K562 (cell line): Measurements from ENCODE around the gene MCRS1. TPM values are rescaled to one million over a fixed set of nuclear protein-coding genes. Genes with fewer than 3 reads are reported as not detected.

Experiments
- ATAC-seq: fragments of 200-7000 bp; cut with Tn5 transposase; 3 replicates; pipeline ENCODE4 v1.9.1; 2020; ENCODE audit warnings: moderate library complexity
- BruUV-seq: library from RNA; stranded (reverse); fragments of 400-500 nt; replicated peaks from 2 replicates; lab custom pipeline; 2021; lab: Mats Ljungman, UMichigan
- CTCF ChIA-PET: fragments of 300-600 bp; formaldehyde crosslinking; extraction: SDS; loops from one replicate; lab custom pipeline; 2021; ENCODE audit warnings: low intra/inter-chr PET ratio; lab: Yijun Ruan, JAX
- POLR2A ChIA-PET: fragments of 300-600, 350-650 bp; sonication (Branson Sonifier 250); formaldehyde crosslinking; extraction: SDS; loops from one replicate; lab custom pipeline; 2021; ENCODE audit warnings: antibody characterized with exemption, inconsistent platforms; lab: Yijun Ruan, JAX
- DNase-seq, 4 experiments: peaks; one replicate each; pipeline versions ENCODE4 v3.0.0 to v3.0.0-alpha.2; 2011 to 2018; ENCODE audit warnings: low spot score in 3 of 4, mixed read lengths in 3 of 4; ENCODE audit errors: extremely low read depth in 1 of 4
- FAIRE-seq: peaks from 2 replicates; lab custom pipeline; 2011; peaks lifted over from hg19 to GRCh38; lab: Jason Lieb, UNC
- H2AFZ ChIP-seq: 2 replicates; pipeline ENCODE4 v1.6.0; 2011; ENCODE audit warnings: low read depth, low read length, control low read depth, inconsistent platforms
- H3K27ac ChIP-seq: fragments of 200-600 bp; 3 replicates; pipeline ENCODE4 v1.8.0; 2011; ENCODE audit warnings: low read depth, mild to moderate bottlenecking, control low read depth, inconsistent platforms, low read length, moderate library complexity, mixed read lengths; ENCODE audit errors: extremely low read depth
- H3K27me3 ChIP-seq, 2 experiments: fragments of 300-600 bp in 1 of 2; 2 replicates in 1 of 2; 3 replicates in 1 of 2; pipeline versions ENCODE4 v1.6.0 to v1.8.0; 2011; ENCODE audit warnings: inconsistent platforms in 2 of 2, low read length in 2 of 2, mild to moderate bottlenecking in 1 of 2, mixed read lengths in 1 of 2, moderate library complexity in 1 of 2; ENCODE audit not compliant: control insufficient read depth in 2 of 2, insufficient read depth in 2 of 2
- H3K36me3 ChIP-seq: fragments of 300-600 bp; 3 replicates; pipeline ENCODE4 v1.8.0; 2011; ENCODE audit warnings: mild to moderate bottlenecking, low read length, inconsistent platforms; ENCODE audit not compliant: control insufficient read depth, insufficient read depth
- H3K4me1 ChIP-seq, 2 experiments: fragments of 200-600 bp in 1 of 2; replicated peaks in 1 of 2; 2 replicates in 1 of 2; 3 replicates in 1 of 2; pipeline versions ENCODE4 v1.5.1 to v1.8.0; 2011; ENCODE audit warnings: inconsistent platforms in 2 of 2, low read length in 2 of 2, mild to moderate bottlenecking in 1 of 2, mixed read lengths in 1 of 2, moderate library complexity in 1 of 2; ENCODE audit not compliant: control insufficient read depth in 2 of 2, insufficient read depth in 2 of 2
- H3K4me2 ChIP-seq: 2 replicates; pipeline ENCODE4 v1.6.1; 2011; ENCODE audit warnings: low read length, control low read depth, inconsistent platforms, mixed read lengths; ENCODE audit not compliant: insufficient read depth
- H3K4me3 ChIP-seq: fragments of 200-600 bp; sonication (generic), shearing (Covaris generic); 2 replicates; pipeline ENCODE4 v1.5.1; 2016; ENCODE audit warnings: control low read depth, inconsistent platforms
- H3K79me2 ChIP-seq: fragments of 200-600 bp; 3 replicates; pipeline ENCODE4 v1.8.0; 2011; ENCODE audit warnings: low read length, inconsistent platforms; ENCODE audit not compliant: control insufficient read depth, insufficient read depth
- H3K9ac ChIP-seq, 2 experiments: 2 replicates each; pipeline versions ENCODE4 v1.6.0 to v1.6.1; 2011; ENCODE audit warnings: low read depth in 2 of 2, low read length in 2 of 2, control low read depth in 1 of 2, inconsistent platforms in 1 of 2, mild to moderate bottlenecking in 1 of 2, mixed read lengths in 1 of 2; ENCODE audit not compliant: insufficient read depth in 1 of 2
- H3K9me1 ChIP-seq: one replicate; pipeline ENCODE4 v1.6.0; 2011; ENCODE audit warnings: inconsistent platforms, mild to moderate bottlenecking, low read length, moderate library complexity; ENCODE audit not compliant: control insufficient read depth, insufficient read depth
- H3K9me3 ChIP-seq: replicated peaks from 2 replicates; pipeline ENCODE4 v1.5.1; 2011; ENCODE audit warnings: low read depth, low read length, inconsistent platforms; ENCODE audit not compliant: control insufficient read depth, insufficient read depth
- H4K20me1 ChIP-seq: replicated peaks from 2 replicates; pipeline ENCODE4 v1.6.1; 2011; ENCODE audit warnings: low read length, inconsistent platforms, mixed read lengths; ENCODE audit not compliant: control insufficient read depth, insufficient read depth
- CBFB ChIP-seq: sonication (generic); formaldehyde crosslinking; IDR thresholded peaks from 2 replicates; pipeline ENCODE4 v1.4.0; 2020; ENCODE audit warnings: mild to moderate bottlenecking, missing genetic modification reagents
- MAFF ChIP-seq: IDR thresholded peaks from 2 replicates; pipeline ENCODE4 v1.6.1; 2012; ENCODE audit warnings: low read length, improper control_type of control experiment
- SMARCC2 ChIP-seq: fragments of 450-650 bp; IDR thresholded peaks from 2 replicates; pipeline ENCODE4 v1.6.1; 2017; ENCODE audit warnings: antibody characterized with exemption, moderate library complexity, mild to moderate bottlenecking, low read depth
- ZKSCAN1 ChIP-seq: fragments of 150-350 bp; IDR thresholded peaks from 2 replicates; pipeline ENCODE4 v1.6.1; 2016; ENCODE audit warnings: low read depth, low read length
- ZNF347 ChIP-seq: fragments of 450-650 bp; formaldehyde crosslinking; IDR thresholded peaks from 2 replicates; pipeline ENCODE4 v1.4.0; 2020; ENCODE audit warnings: low read depth, mild to moderate bottlenecking, moderate library complexity
- WGBS: fragments of 100-300 bp; shearing (Covaris generic); methylation state at CpG from one replicate; pipeline ENCODE4 v1.1.6; 2016; ENCODE audit warnings: low coverage, mixed read lengths; ENCODE audit not compliant: insufficient coverage; ENCODE audit errors: missing lambda C conversion rate; 5-methylcytosine and 5-hydroxymethylcytosine counted together
- in situ Hi-C: fragments of 300-500 bp; cut with MboI; formaldehyde crosslinking; loops from 4 replicates; pipeline ENCODE4 v1.15.0; 2018; ENCODE audit warnings: inconsistent platforms, mixed read lengths
- intact Hi-C: fragments of 100-400 bp; cut with micrococcal nuclease; formaldehyde crosslinking; loops from 2 replicates; pipeline ENCODE4 v1.14.2; 2022
- polyA plus RNA-seq, 8 experiments: library from polyadenylated mRNA; depleted of rRNA in 4 of 8; stranded (reverse) in 5 of 8; unstranded in 3 of 8; fragments of >200 nt; fragmentation: Nextera tagmentation in 2 of 8; fragmentation: Illumina TruSeq in 1 of 8; extraction: Ambion mirVana in 2 of 8; extraction: Trizol in 1 of 8; gene quantifications; 2 replicates each; pipeline versions ENCODE4 v1.2.1 to v1.2.3, GENCODE V29; 2011 to 2014; ENCODE audit warnings: inconsistent platforms in 1 of 8, missing spikeins in 1 of 8
- total RNA-seq, 7 experiments: library from RNA; depleted of rRNA in 6 of 7; stranded (reverse); fragments of >200 nt in 6 of 7; fragmentation: Illumina TruSeq in 2 of 7; extraction: Trizol in 2 of 7; gene quantifications; 2 replicates each; pipeline versions ENCODE4 v1.2.1 to v1.2.3, GENCODE V29; 2011 to 2021; ENCODE audit warnings: low replicate concordance in 1 of 7
- TF ChIP-seq, protein P1 (sequence below), 2 experiments: fragments of 450-650 bp; conservative IDR thresholded peaks; 2 replicates each; pipeline ENCODE4 v1.6.1; 2017; ENCODE audit warnings: mild to moderate bottlenecking in 2 of 2, moderate library complexity in 2 of 2
- TF ChIP-seq, protein P2 (sequence below): sonication (generic); formaldehyde crosslinking; IDR thresholded peaks from 2 replicates; pipeline ENCODE4 v1.8.0; 2022; ENCODE audit warnings: mild to moderate bottlenecking, missing genetic modification reagents
- TF ChIP-seq, protein P3 (sequence below): fragments of 450-650 bp; IDR thresholded peaks from one replicate; pipeline ENCODE4 v1.6.1; 2018; ENCODE audit warnings: mild to moderate bottlenecking, moderate library complexity; ENCODE audit not compliant: partially characterized antibody
- TF ChIP-seq, protein P4 (sequence below): fragments of 450-650 bp; IDR thresholded peaks from 2 replicates; pipeline ENCODE4 v1.6.1; 2016; ENCODE audit warnings: borderline replicate concordance
- TF ChIP-seq, protein P5 (sequence below): IDR thresholded peaks from 2 replicates; pipeline ENCODE4 v1.6.1; 2011; ENCODE audit not compliant: insufficient read length; ENCODE audit errors: extremely low read depth

The MCRS1 gene
- total and polyA plus RNA-seq, 9 of the 15 experiments (the other 6 are each of a cell fraction or from before 2014, with no cell fraction given) = 50.0 to 100 (median 73.2) TPM

DNA sequence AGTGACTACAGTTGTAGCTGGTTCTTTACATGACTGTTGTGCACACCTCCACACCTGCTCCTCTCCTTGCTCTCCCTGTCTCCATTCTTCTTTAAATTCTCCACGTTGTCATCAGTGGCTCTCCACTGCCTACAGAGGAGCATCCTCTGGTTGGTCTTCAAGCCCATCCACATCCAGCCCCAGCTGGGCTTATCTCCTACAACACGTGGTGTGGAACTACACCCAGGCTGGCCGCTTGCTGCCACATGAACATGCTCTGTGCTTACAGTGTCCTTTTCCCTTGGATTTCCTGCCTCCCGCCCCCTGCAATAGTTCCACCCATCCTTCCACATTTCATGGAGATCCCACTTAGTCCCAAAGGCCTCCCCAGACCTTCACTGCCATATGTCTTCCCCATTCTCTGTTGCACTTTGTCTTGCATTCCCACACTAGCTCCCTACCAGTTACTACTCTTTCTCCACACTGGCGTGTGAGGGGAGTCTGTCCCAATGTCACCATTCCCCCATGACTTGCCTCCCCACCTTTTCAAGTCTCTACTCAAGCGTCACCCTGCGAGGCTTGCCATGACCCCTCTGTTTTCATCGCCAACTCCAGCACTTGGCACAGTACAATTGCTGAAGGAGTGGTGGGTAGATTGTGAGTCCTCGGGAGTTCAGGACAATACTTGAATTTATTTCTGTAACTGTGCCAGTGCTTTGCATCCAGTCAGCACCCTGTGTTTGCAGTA is 9.8 kb upstream of the MCRS1 start (continued):
- TF ChIP-seq, protein P1, sequence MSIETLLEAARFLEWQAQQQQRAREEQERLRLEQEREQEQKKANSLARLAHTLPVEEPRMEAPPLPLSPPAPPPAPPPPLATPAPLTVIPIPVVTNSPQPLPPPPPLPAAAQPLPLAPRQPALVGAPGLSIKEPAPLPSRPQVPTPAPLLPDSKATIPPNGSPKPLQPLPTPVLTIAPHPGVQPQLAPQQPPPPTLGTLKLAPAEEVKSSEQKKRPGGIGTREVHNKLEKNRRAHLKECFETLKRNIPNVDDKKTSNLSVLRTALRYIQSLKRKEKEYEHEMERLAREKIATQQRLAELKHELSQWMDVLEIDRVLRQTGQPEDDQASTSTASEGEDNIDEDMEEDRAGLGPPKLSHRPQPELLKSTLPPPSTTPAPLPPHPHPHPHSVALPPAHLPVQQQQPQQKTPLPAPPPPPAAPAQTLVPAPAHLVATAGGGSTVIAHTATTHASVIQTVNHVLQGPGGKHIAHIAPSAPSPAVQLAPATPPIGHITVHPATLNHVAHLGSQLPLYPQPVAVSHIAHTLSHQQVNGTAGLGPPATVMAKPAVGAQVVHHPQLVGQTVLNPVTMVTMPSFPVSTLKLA (conservative IDR thresholded peaks at IDR 0.05) = peak; percentile 51 to 72; a peak in 3 of 4 replicates
- TF ChIP-seq SMARCC2 (no peak), ZKSCAN1 (no peak)

DNA sequence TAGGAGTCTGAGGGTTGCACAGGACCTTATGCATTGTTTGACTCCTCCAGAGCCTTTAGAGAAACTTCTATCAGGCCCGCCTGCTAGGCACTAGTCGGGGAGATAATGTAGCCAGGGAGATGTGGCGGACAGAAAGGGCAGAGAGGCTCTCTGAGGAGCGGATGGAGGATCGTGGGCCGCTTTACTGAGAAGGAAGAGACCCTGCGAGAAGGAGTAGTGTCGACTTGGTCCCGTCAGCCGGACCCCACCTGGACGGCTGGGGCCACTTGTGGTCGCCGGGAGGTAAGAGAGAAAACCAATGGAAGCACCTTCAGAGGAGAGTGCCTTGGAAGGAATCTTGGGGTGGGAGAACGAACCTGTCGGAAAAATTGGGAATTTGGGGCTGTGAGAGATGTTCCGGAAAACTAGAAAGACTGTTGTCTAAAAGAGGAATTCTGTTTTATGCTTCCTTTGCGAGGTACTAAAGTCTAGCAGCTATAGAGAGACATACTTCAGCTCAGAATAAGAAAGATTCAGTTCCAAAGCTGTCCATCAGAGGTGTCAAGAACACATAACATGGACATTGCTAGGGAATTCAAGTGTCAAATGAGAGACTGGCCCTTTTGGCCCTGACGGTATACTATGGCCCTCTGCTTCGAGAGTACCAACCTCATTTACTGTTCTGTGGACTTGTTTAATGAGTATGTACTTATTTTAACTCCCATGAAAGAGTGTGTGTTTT is 660 bp upstream of the MCRS1 start:
- Histone ChIP-seq H3K9ac (peak overlapping the region; percentile 95 to 96), H2AFZ (peak overlapping the region; percentile 89), H3K9me1 (no peaks in the 10 kb centered on the region), H3K4me3 (peak overlapping the region; percentile 81), H3K9me3 (no peaks in the 10 kb centered on the region), H4K20me1 (no peaks in the 10 kb centered on the region), H3K4me1 (peaks cover 5 to 8% of the 10 kb centered on the region in 2 experiments; a peak in 3 of 5 replicates), H3K79me2 (peaks cover 51% of the 10 kb centered on the region), H3K27ac (peak overlapping the region; percentile 90), H3K36me3 (peaks cover 44% of the 10 kb centered on the region; the same call in 2 of the 3 replicates), H3K4me2 (peak overlapping the region; percentile 99), H3K27me3 (no peaks in the 10 kb centered on the region)
- TSS peak; percentile 64 for BruUV-seq
- in situ Hi-C loops (no loop called here), intact Hi-C loops (no loop called here)
- ATAC-seq (peak; percentile 84), FAIRE-seq (peak; percentile 72), DNase-seq (peak in 2 of 4 experiments; percentile 41 to 58)
- POLR2A ChIA-PET = interaction anchor here (0.6 to 2.2 kb wide), 6 partner anchors 10 to 1672 kb away, joined by 3 to 8 read pairs (median 4); partner anchors contain the start of gene SPATS2
- CTCF ChIA-PET = interaction anchor here (0.7 kb wide), 1 partner anchor 12 kb away, joined by 3 read pairs; no protein-coding TSS in a partner anchor
- WGBS = 0% methylated on average over 19 of the region's 19 CpGs
- TF ChIP-seq, protein P2, sequence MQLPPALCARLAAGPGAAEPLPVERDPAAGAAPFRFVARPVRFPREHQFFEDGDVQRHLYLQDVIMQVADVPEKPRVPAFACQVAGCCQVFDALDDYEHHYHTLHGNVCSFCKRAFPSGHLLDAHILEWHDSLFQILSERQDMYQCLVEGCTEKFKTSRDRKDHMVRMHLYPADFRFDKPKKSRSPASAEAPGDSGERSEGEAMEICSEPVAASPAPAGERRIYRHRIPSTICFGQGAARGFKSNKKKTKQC (CRISPR knock-in tag) = peak; percentile 20; the same call in 1 of the 2 replicates
- TF ChIP-seq ZNF347 (CRISPR knock-in tag) (no peak), CBFB (CRISPR knock-in tag) (no peak), MAFF (peak; percentile 7; the same call in 1 of the 2 replicates)
- TF ChIP-seq, protein P3, sequence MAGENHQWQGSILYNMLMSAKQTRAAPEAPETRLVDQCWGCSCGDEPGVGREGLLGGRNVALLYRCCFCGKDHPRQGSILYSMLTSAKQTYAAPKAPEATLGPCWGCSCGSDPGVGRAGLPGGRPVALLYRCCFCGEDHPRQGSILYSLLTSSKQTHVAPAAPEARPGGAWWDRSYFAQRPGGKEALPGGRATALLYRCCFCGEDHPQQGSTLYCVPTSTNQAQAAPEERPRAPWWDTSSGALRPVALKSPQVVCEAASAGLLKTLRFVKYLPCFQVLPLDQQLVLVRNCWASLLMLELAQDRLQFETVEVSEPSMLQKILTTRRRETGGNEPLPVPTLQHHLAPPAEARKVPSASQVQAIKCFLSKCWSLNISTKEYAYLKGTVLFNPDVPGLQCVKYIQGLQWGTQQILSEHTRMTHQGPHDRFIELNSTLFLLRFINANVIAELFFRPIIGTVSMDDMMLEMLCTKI = no peak
- TF ChIP-seq, protein P4, sequence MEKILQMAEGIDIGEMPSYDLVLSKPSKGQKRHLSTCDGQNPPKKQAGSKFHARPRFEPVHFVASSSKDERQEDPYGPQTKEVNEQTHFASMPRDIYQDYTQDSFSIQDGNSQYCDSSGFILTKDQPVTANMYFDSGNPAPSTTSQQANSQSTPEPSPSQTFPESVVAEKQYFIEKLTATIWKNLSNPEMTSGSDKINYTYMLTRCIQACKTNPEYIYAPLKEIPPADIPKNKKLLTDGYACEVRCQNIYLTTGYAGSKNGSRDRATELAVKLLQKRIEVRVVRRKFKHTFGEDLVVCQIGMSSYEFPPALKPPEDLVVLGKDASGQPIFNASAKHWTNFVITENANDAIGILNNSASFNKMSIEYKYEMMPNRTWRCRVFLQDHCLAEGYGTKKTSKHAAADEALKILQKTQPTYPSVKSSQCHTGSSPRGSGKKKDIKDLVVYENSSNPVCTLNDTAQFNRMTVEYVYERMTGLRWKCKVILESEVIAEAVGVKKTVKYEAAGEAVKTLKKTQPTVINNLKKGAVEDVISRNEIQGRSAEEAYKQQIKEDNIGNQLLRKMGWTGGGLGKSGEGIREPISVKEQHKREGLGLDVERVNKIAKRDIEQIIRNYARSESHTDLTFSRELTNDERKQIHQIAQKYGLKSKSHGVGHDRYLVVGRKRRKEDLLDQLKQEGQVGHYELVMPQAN = peak; percentile 63; the same call in 1 of the 2 replicates
- TF ChIP-seq, protein P5, sequence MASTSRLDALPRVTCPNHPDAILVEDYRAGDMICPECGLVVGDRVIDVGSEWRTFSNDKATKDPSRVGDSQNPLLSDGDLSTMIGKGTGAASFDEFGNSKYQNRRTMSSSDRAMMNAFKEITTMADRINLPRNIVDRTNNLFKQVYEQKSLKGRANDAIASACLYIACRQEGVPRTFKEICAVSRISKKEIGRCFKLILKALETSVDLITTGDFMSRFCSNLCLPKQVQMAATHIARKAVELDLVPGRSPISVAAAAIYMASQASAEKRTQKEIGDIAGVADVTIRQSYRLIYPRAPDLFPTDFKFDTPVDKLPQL = no peak
